ENCODE measurements around the gene GRIK3. TPM values are rescaled to one million over a fixed set of nuclear protein-coding genes. Genes with fewer than 3 reads are reported as not detected.
A peak's percentile ranks its signal among the peaks of the same experiment; 100 is the strongest.

Gene GRIK3
- polyA plus RNA-seq, 6 donors from 2014 or later: 0.16 TPM; not detected in 5

DNA sequence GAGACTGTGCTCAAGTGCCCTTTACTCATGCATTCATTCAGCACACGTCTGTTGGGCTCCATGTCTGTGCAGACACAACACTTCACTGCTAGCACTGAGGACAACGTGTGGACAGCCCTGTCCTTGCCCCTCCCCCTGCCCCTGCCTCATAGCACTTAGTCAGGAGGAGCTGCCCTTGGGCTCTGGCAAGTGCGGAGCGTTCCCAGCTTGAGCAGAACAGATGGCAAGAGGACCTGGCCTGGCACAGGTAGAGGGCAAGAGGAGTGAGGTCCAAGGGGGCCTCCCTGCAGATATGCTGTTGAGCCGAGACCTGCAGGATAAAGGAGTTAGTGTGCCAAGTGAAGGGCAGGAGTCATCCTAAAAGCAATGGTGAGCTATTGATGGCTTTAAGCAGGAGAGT lies 81.3 kb downstream of the GRIK3 start:
- no peak overlapping the region for H3K27ac Mint-ChIP-seq
- peak overlapping the region in 1 of 8 donors; percentile 7 for H3K4me3 Mint-ChIP-seq
- H3K36me3 Mint-ChIP-seq: no peaks in the 10 kb centered on the region
- H3K4me1 Mint-ChIP-seq: no peaks in the 10 kb centered on the region
- H3K27me3 Mint-ChIP-seq: peaks cover 9 to 29% (median 12%) of the 10 kb centered on the region in 3 donors
- ATAC-seq (ENCODE audit: low read depth in 2 of 2): no peak
- no peak for DNase-seq
- H3K9me3 Mint-ChIP-seq: peaks cover 0 to 2% (median 0%) of the 10 kb centered on the region in 7 donors

DNA sequence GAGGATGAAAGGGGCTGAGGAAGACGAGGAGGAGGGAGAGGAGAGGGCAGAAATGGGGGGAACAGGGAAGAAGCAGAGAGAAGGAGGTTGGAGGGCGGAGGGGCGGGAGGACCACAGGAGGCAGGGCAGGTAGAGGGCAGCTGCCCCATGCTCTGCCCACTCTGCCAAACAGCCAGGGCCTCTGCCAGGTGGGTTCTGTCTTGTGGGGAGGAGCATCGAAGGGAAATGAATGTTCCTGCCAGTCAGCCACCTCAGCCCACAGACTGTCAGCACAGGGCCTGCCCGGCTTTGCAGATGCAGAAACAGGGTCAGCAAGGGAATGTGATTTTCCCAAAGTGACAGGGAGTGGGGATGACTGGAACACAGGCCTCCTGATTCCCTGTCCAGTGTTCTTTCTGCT lies 82.6 kb downstream of the GRIK3 start:
- DNase-seq (no peak), ATAC-seq (ENCODE audit: low read depth in 2 of 2) (no peak)
- no peak overlapping the region for H3K4me3 Mint-ChIP-seq
- H3K27ac Mint-ChIP-seq: no peak overlapping the region
- no peaks in the 10 kb centered on the region for H3K4me1 Mint-ChIP-seq
- peaks cover 12 to 39% (median 21%) of the 10 kb centered on the region in 3 donors for H3K27me3 Mint-ChIP-seq
- no peaks in the 10 kb centered on the region for H3K36me3 Mint-ChIP-seq
- H3K9me3 Mint-ChIP-seq: peaks cover 0 to 2% (median 0%) of the 10 kb centered on the region in 7 donors

DNA sequence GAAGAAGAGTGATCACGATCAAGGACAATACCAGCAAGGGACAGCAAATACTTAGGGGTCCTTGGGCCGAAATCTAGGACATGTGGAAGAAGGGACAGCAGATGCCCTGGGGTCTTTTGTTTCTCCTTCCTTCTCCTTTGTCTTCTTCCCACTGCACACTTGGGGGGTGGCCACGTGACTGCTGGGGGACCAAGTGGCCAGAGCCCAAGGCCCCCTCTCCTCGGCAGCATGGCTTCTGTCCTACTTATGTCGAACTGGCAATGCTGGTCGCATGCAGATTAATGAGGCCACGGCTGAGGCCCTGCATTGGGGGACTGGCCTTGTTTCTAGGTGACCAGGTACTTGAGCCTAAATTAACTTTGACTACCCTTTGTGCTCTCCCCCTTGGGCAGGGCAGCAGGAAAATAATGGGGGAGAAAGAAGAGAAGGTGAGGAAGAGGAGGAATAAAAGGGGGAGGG lies 83.0 kb downstream of the GRIK3 start:
- Mint-ChIP-seq H3K27ac (no peak overlapping the region), H3K36me3 (no peaks in the 10 kb centered on the region), H3K4me1 (no peaks in the 10 kb centered on the region), H3K9me3 (peaks cover 0 to 2% (median 0%) of the 10 kb centered on the region in 7 donors), H3K27me3 (peaks cover 12 to 44% (median 25%) of the 10 kb centered on the region in 3 donors), H3K4me3 (no peak overlapping the region)
- ATAC-seq (ENCODE audit: low read depth in 2 of 2) (no peak), DNase-seq (no peak)

DNA sequence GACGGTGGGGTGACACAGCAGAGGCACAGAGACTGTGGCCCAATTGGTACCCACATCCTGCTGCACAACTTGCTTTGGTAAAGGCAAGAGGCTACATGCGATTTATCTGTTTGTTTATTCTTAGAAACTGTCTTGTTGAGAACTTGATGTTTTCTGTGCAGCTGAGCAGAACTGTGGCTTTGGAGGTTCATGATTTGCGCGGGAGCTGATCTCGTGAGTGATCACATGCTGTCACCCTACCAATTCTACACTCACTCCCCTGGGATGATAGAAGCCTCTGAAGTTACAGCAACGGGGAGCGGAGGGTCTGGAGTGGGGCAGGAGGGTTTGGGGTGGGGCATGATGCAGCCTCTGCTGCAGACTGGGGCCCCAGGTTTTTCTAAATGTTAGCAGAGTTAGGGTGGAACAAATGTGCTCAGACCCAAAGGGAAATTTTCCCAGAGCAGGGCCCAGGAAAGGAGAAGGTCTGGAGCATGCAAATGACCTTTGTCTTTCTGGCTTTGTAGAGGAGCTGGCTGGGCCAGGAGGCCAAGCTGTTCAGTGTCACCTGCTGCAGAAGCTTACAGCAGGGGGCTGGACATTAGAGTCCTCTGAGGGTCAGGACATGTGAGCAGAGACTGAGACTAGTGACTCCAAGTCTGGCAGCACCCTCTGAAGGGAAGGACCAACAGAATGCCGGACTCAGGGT lies 83.6 kb downstream of the GRIK3 start:
- Mint-ChIP-seq H3K9me3 (peaks cover 0 to 2% (median 0%) of the 10 kb centered on the region in 7 donors), H3K36me3 (no peaks in the 10 kb centered on the region), H3K27me3 (peaks cover 13 to 48% (median 31%) of the 10 kb centered on the region in 3 donors), H3K27ac (peak overlapping the region in 1 of 6 donors; percentile 56), H3K4me1 (no peaks in the 10 kb centered on the region), H3K4me3 (no peak overlapping the region)
- DNase-seq (no peak), ATAC-seq (ENCODE audit: low read depth in 2 of 2) (no peak)

DNA sequence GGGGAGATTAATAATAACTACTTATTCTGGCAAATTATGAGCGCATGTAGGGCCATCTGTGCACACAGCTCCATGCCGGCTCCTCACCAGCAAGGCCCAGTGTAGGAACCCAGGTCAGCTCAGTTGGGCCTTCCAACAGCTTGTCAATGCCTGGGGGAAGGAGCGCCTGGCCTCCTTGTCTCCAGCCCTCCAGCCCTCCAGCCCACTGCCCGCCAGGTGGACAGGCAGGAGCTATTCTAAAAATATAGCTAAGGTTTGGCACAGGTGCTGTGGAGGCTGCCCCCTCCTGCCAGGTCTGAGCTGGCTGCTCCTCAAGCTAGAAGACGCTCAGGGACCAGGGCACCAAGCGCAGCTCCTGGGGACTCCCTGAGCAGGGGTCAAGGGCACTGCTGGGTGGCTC lies 85.7 kb downstream of the GRIK3 start:
- Mint-ChIP-seq H3K36me3 (no peaks in the 10 kb centered on the region), H3K27ac (no peak overlapping the region), H3K4me1 (no peaks in the 10 kb centered on the region), H3K4me3 (no peak overlapping the region), H3K27me3 (peaks cover 16 to 50% (median 35%) of the 10 kb centered on the region in 3 donors), H3K9me3 (no peaks in the 10 kb centered on the region)
- no peak for DNase-seq
- ATAC-seq (ENCODE audit: low read depth in 2 of 2): no peak

DNA sequence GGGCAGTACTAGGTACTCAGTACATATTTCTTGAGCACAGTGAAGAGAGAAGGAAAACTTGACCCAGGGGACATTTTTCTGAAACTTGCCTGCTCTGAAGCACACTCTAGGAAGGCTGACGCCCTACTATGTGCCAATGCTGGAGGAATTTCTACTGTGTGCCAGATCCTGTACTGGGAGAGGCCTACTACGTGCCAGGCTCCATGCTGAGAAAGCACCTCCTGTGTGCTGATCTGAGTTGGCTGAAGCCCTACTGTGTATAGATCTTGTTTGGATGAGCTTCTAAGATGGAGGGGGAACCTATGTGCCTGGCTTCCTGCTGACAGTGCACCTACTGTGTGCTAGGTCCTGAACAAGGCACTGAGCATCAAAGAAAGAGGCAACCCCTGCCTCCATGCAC lies 86.2 kb downstream of the GRIK3 start:
- ATAC-seq (ENCODE audit: low read depth in 2 of 2): no peak
- Mint-ChIP-seq H3K27me3 (peaks cover 16 to 46% (median 30%) of the 10 kb centered on the region in 3 donors), H3K4me1 (no peaks in the 10 kb centered on the region), H3K9me3 (no peaks in the 10 kb centered on the region), H3K4me3 (no peak overlapping the region), H3K36me3 (no peaks in the 10 kb centered on the region), H3K27ac (peak overlapping the region in 1 of 6 donors; percentile 59)
- DNase-seq: no peak

DNA sequence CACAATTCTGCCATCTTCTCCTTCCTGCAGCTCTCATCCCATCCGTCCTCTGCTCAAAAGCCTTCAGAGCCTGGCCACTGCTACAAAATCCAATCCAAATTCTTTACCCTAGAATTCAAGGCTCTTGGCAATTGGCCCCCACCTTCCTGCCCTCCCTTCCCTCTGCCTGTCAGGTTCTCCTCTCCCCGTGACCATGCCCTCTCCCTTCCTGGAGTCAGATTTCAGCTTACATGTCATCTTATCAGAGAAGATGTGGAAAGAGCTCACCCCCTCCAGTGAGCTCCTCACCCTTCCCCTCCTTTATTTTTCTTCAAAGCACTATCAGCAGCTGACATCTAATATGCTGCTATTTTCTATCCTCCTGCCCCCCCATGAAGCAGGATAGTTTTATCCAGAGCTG lies 86.9 kb downstream of the GRIK3 start:
- no peak for DNase-seq
- Mint-ChIP-seq H3K9me3 (no peaks in the 10 kb centered on the region), H3K27me3 (peaks cover 11 to 38% (median 29%) of the 10 kb centered on the region in 3 donors), H3K36me3 (no peaks in the 10 kb centered on the region), H3K27ac (peak overlapping the region in 1 of 6 donors; percentile 1), H3K4me3 (peak overlapping the region in 1 of 8 donors; percentile 53), H3K4me1 (no peaks in the 10 kb centered on the region)
- ATAC-seq (ENCODE audit: low read depth in 2 of 2): no peak

DNA sequence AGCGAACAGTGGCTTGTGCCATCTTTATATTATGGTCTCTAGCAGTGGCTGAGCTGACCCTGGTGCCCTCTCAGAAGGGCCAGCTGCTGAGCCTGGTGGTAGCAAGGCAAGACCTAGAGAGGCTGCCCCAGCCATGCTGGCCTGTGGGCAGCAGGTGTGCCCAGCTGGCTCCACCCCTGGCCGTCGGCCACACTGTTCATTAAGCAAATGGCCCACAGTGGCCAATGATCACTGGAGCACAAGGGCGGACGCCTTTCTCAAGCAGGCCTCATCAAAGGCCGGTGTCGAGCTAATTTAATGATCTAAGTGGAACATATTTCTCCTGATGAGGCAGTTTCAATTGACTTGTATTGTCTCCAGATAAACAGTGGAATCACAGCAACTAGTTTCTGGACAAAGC lies 89.4 kb downstream of the GRIK3 start:
- H3K4me1 Mint-ChIP-seq: no peaks in the 10 kb centered on the region
- no peaks in the 10 kb centered on the region for H3K9me3 Mint-ChIP-seq
- ATAC-seq (ENCODE audit: low read depth in 2 of 2) (no peak), DNase-seq (no peak)
- H3K36me3 Mint-ChIP-seq: no peaks in the 10 kb centered on the region
- no peak overlapping the region for H3K4me3 Mint-ChIP-seq
- no peak overlapping the region for H3K27ac Mint-ChIP-seq
- peaks cover 11 to 41% (median 38%) of the 10 kb centered on the region in 3 donors for H3K27me3 Mint-ChIP-seq

DNA sequence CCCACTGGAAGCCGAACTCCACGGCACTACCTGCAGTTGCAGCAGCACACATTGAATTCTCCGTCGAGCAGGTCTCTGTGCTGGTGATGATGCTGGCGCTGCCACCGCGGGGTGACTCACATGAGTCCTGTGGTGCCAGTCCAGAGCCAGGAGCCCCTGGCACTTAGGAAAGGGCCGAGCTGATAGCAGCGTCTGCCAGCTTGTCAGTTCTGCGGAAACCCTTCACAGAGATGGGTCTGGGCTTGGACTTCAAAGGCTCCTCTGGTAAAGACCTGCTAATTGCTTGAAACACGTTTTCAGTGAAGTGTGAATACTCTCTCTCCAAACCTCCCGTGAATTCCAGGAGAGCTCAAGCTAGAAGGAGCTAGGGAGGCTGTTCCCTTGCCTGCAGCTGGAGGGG lies 92.2 kb downstream of the GRIK3 start:
- Mint-ChIP-seq H3K4me1 (no peaks in the 10 kb centered on the region), H3K9me3 (no peaks in the 10 kb centered on the region), H3K27ac (no peak overlapping the region), H3K4me3 (no peak overlapping the region), H3K27me3 (peaks cover 12 to 49% (median 46%) of the 10 kb centered on the region in 3 donors), H3K36me3 (no peaks in the 10 kb centered on the region)
- DNase-seq: no peak
- ATAC-seq (ENCODE audit: low read depth in 2 of 2): no peak

DNA sequence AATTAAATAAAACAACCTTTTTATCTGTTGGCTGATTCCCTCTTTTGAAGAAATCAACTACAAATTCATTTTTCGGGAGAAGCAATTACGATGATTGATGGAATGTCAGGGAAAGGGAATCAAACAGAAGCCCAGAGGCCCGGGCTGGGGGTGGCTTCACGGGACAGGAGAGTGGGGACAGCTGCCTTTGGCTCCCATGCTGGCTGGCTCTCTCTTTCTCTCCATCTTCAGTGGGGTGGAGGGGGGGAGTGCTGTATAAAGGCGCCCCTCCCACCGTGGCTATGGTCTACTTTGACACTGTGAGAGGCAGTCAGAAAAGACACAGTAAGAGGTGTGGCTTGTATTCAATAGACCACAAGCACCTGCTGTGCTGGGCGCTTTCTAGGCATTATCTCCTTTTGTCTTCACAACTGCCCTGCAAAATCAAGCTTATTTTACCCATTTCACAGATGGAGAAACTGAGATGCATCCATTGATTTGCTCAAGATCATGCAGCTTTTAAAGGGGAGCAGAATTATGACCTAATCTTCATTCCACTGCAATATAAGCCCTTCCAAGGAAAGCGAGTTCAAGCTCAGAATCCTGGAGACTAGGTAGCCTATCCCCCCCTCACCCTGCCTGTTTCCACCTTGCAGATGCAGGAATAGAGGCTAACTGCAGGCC lies 92.9 kb downstream of the GRIK3 start:
- H3K27ac Mint-ChIP-seq: peak overlapping the region in 1 of 6 donors; percentile 38
- peaks cover 19 to 50% (median 46%) of the 10 kb centered on the region in 3 donors for H3K27me3 Mint-ChIP-seq

DNA sequence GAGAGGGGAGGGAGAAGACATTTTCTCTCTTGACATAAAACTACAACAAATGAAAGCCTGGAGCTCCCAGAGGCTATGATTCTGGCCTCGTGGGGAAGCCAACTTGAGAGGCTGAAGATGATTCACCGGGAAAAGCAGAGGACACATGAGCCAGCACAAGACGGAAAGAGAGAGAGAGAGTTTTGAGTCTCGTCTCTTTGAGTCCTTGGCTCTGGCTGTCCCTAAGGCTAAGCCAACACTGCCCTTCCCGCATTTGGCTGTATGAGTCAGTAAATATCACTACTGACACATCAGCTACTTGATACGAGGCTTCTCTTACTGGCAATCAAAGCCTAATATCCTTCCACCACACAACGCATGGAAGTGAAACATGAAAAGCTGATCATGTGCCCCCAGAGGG lies 95.5 kb downstream of the GRIK3 start:
- no peak overlapping the region for H3K4me3 Mint-ChIP-seq
- H3K9me3 Mint-ChIP-seq: no peaks in the 10 kb centered on the region
- H3K27ac Mint-ChIP-seq: peak overlapping the region in 1 of 6 donors; percentile 13
- no peaks in the 10 kb centered on the region for H3K4me1 Mint-ChIP-seq
- H3K27me3 Mint-ChIP-seq: peaks cover 26 to 42% (median 38%) of the 10 kb centered on the region in 3 donors
- ATAC-seq (ENCODE audit: low read depth in 2 of 2) (no peak), DNase-seq (no peak)
- H3K36me3 Mint-ChIP-seq: no peaks in the 10 kb centered on the region

More for the DNA sequence above, 92.9 kb downstream of the GRIK3 start:
- no peaks in the 10 kb centered on the region for H3K9me3 Mint-ChIP-seq
- no peaks in the 10 kb centered on the region for H3K36me3 Mint-ChIP-seq
- ATAC-seq (ENCODE audit: low read depth in 2 of 2) (no peak), DNase-seq (no peak)
- H3K4me1 Mint-ChIP-seq: no peaks in the 10 kb centered on the region
- peak overlapping the region in 1 of 8 donors; percentile 16 for H3K4me3 Mint-ChIP-seq

DNA sequence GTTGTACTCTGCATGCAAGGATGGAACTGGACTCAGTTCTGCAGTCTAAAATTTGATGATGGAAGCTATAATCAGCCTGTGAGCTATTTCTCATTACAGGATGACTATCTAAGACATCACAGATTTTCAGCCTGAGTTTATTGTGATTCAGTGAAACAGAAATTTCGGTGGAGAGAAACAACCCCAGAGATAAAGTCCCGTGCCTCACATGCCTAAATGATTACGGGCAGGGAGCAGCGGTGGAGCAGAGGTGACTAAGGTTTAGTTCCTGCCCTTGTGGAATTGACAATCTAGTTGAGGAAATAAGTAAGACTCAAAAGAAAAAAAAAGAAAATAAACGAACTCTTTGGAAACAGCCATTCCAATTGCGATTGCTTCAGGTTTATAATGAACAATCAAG lies 96.9 kb downstream of the GRIK3 start:
- H3K4me3 Mint-ChIP-seq: no peak overlapping the region
- H3K27ac Mint-ChIP-seq: peak overlapping the region in 1 of 6 donors; percentile 46
- ATAC-seq (ENCODE audit: low read depth in 2 of 2) (no peak), DNase-seq (no peak)
- H3K27me3 Mint-ChIP-seq: peaks cover 26 to 42% (median 38%) of the 10 kb centered on the region in 3 donors
- H3K36me3 Mint-ChIP-seq: no peaks in the 10 kb centered on the region
- no peaks in the 10 kb centered on the region for H3K9me3 Mint-ChIP-seq
- H3K4me1 Mint-ChIP-seq: no peaks in the 10 kb centered on the region

DNA sequence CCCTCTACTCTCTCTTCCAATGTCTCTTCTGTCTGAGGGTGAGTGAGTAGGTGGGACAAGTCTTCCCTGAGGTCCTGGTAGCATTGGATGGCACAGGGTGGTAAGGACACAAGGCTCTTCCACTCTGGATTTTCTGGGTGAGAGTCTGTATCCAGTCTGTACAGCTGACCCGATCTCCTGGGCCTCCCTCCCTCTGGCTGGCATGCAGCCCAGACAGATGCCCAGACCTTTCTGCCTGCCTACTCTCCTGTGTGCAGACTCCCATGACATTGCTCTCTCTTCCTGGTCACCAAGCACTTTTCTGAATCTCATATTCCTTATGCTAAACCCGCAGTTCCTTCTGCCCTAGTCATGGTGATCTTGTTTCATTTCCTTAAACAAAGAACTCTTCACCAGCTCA lies 100.3 kb downstream of the GRIK3 start:
- DNase-seq: no peak
- ATAC-seq (ENCODE audit: low read depth in 2 of 2): no peak
- H3K4me3 Mint-ChIP-seq: no peak overlapping the region
- no peaks in the 10 kb centered on the region for H3K9me3 Mint-ChIP-seq
- no peak overlapping the region for H3K27ac Mint-ChIP-seq
- no peaks in the 10 kb centered on the region for H3K36me3 Mint-ChIP-seq
- H3K27me3 Mint-ChIP-seq: peaks cover 25 to 29% (median 26%) of the 10 kb centered on the region in 3 donors
- H3K4me1 Mint-ChIP-seq: no peaks in the 10 kb centered on the region

DNA sequence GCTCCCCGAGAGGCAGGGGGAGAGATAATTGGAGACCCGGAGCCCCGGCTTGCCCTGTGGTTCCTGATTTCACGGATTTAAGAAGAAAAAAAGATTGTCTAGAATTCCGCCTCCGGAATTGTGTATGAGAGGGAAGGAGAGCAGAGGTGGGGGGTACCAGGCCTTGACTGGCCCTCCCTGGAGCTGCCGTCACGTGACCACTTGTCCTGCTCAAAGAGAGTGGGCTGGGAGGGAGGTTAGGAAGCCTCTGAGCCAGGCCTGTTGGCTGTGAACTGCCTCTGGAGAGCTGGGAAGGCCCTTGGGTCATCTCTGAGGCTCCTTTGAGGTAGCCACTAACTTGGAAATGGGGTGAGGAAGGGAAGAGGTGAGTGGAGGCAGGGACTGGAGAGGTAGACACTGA lies 106.5 kb downstream of the GRIK3 start:
- Mint-ChIP-seq H3K4me1 (no peaks in the 10 kb centered on the region), H3K9me3 (peaks cover 0 to 3% (median 0%) of the 10 kb centered on the region in 7 donors), H3K4me3 (no peak overlapping the region), H3K27me3 (peaks cover 8 to 22% (median 21%) of the 10 kb centered on the region in 3 donors), H3K36me3 (no peaks in the 10 kb centered on the region), H3K27ac (no peak overlapping the region)
- ATAC-seq (ENCODE audit: low read depth in 2 of 2): no peak
- no peak for DNase-seq

Data from naive B cell (primary cell).